ENCODE data around the gene ARHGAP4. TPM values are rescaled to one million over a fixed set of nuclear protein-coding genes. Genes with fewer than 3 reads are reported as not detected.

ARHGAP4 gene
- total and polyA plus RNA-seq, 2 experiments from 2014 or later, result 6.2 to 6.4 TPM

- no peaks in the 10 kb centered on the region for H3K9me3 ChIP-seq (ENCODE audit: low read depth)
- no peak overlapping the region for H3K4me3 ChIP-seq
- H3K27ac ChIP-seq, result no peak overlapping the region
- no peaks in the 10 kb centered on the region for H3K36me3 ChIP-seq (replicated peaks; ENCODE audit: insufficient read depth, low read depth)
- no peaks in the 10 kb centered on the region for H3K4me1 ChIP-seq (ENCODE audit: insufficient read depth)
- WGBS (ENCODE audit: low lambda C conversion rate, missing lambda C conversion rate), result 55% methylated on average over 6 of the region's 6 CpGs
- no peak for DNase-seq (ENCODE audit: low spot score)
- no peak for TF ChIP-seq EZH2 (IDR thresholded peaks at IDR 0.05; ENCODE audit: borderline replicate concordance)
- no peak for TF ChIP-seq EZH2phosphoT487 (IDR thresholded peaks at IDR 0.05; ENCODE audit: low read depth, severe bottlenecking, unreplicated experiment)
- no peak for TF ChIP-seq CTCF (IDR thresholded peaks at IDR 0.05; ENCODE audit: poor library complexity)
- H3K9me2 ChIP-seq (replicated peaks; ENCODE audit: insufficient read depth), result no peaks in the 10 kb centered on the region
- no peak overlapping the region for H3K4me2 ChIP-seq
- no peaks in the 10 kb centered on the region for H3K27me3 ChIP-seq
- no peaks in the 10 kb centered on the region for H4K20me1 ChIP-seq (ENCODE audit: insufficient read depth, poor library complexity, severe bottlenecking)
- no peaks in the 10 kb centered on the region for H3K79me2 ChIP-seq
- no peak overlapping the region for H2AFZ ChIP-seq
These were observed 54.6 kb downstream of the ARHGAP4 start for GRCh38 chrX:153871451-153871850.

- Histone ChIP-seq H2AFZ (no peak overlapping the region), H3K4me2 (no peak overlapping the region), H3K27ac (no peak overlapping the region), H3K27me3 (no peaks in the 10 kb centered on the region), H3K36me3 (replicated peaks; ENCODE audit: insufficient read depth, low read depth) (no peaks in the 10 kb centered on the region), H3K4me3 (no peak overlapping the region), H3K9me3 (ENCODE audit: low read depth) (no peaks in the 10 kb centered on the region), H4K20me1 (ENCODE audit: insufficient read depth, poor library complexity, severe bottlenecking) (no peaks in the 10 kb centered on the region), H3K4me1 (ENCODE audit: insufficient read depth) (no peaks in the 10 kb centered on the region), H3K79me2 (no peaks in the 10 kb centered on the region), H3K9me2 (replicated peaks; ENCODE audit: insufficient read depth) (no peaks in the 10 kb centered on the region)
- no peak for TF ChIP-seq EZH2phosphoT487 (IDR thresholded peaks at IDR 0.05; ENCODE audit: low read depth, severe bottlenecking, unreplicated experiment)
- TF ChIP-seq EZH2 (IDR thresholded peaks at IDR 0.05; ENCODE audit: borderline replicate concordance), result no peak
- no peak for TF ChIP-seq CTCF (IDR thresholded peaks at IDR 0.05; ENCODE audit: poor library complexity)
- WGBS (ENCODE audit: low lambda C conversion rate, missing lambda C conversion rate), result 78% methylated on average over 20 of the region's 21 CpGs
- DNase-seq (ENCODE audit: low spot score), result no peak
These were observed 55.2 kb downstream of the ARHGAP4 start for GRCh38 chrX:153870791-153871360.

GRCh38 chrX:153870288-153870690 lies 55.8 kb downstream of the ARHGAP4 start:
- Histone ChIP-seq H3K27me3 (no peaks in the 10 kb centered on the region), H2AFZ (no peak overlapping the region), H3K9me2 (replicated peaks; ENCODE audit: insufficient read depth) (no peaks in the 10 kb centered on the region), H4K20me1 (ENCODE audit: insufficient read depth, poor library complexity, severe bottlenecking) (no peaks in the 10 kb centered on the region), H3K79me2 (no peaks in the 10 kb centered on the region), H3K4me1 (ENCODE audit: insufficient read depth) (no peaks in the 10 kb centered on the region), H3K27ac (no peak overlapping the region), H3K9me3 (ENCODE audit: low read depth) (no peaks in the 10 kb centered on the region), H3K4me3 (no peak overlapping the region), H3K36me3 (replicated peaks; ENCODE audit: insufficient read depth, low read depth) (no peaks in the 10 kb centered on the region), H3K4me2 (no peak overlapping the region)
- 76% methylated on average over 11 of the region's 11 CpGs for WGBS (ENCODE audit: low lambda C conversion rate, missing lambda C conversion rate)
- TF ChIP-seq EZH2phosphoT487 (IDR thresholded peaks at IDR 0.05; ENCODE audit: low read depth, severe bottlenecking, unreplicated experiment) (no peak), CTCF (IDR thresholded peaks at IDR 0.05; ENCODE audit: poor library complexity) (no peak), EZH2 (IDR thresholded peaks at IDR 0.05; ENCODE audit: borderline replicate concordance) (no peak)
- no peak for DNase-seq (ENCODE audit: low spot score)
